SK-N-SH (cell line): ENCODE data around the gene ZNF30. TPM values are rescaled to one million over a fixed set of nuclear protein-coding genes. Genes with fewer than 3 reads are reported as not detected.

ENCODE experiments used
- CTCF ChIA-PET: fragments of 300-600, 350-600 bp; formaldehyde crosslinking; extraction: SDS; loops from one replicate; lab custom pipeline; 2021; lab: Yijun Ruan, JAX
- POLR2A ChIA-PET: fragments of 350-600 bp; sonication (Branson Sonifier 250); formaldehyde crosslinking; extraction: SDS; loops from one replicate; lab custom pipeline; 2020; ENCODE audit warnings: antibody characterized with exemption, inconsistent platforms; lab: Yijun Ruan, JAX
- DNase-seq: peaks from one replicate; pipeline ENCODE4 v3.0.0; 2012
- H2AFZ ChIP-seq: fragments of 200-600 bp; sonication (generic); 2 replicates; pipeline ENCODE4 v1.8.1; 2016; ENCODE audit warnings: antibody characterized with exemption, mild to moderate bottlenecking, low read depth
- H3F3A ChIP-seq: fragments of 200-600 bp; sonication (generic); replicated peaks from 2 replicates; pipeline ENCODE3; 2016; ENCODE audit warnings: antibody characterized with exemption, mild to moderate bottlenecking; ENCODE audit not compliant: insufficient read depth
- H3K27ac ChIP-seq, 2 experiments: fragments of 200-500 bp in 1 of 2; fragments of 200-600 bp in 1 of 2; sonication (Bioruptor generic) in 1 of 2; sonication (generic), shearing (Covaris generic) in 1 of 2; 2 replicates each; pipeline versions ENCODE4 v1.5.1 to v1.6.1; 2014 to 2016; ENCODE audit warnings: low read depth in 2 of 2, inconsistent platforms in 1 of 2, low read length in 1 of 2, mild to moderate bottlenecking in 1 of 2, mixed read lengths in 1 of 2
- H3K27me3 ChIP-seq: fragments of 200-600 bp; sonication (generic), shearing (Covaris generic); 2 replicates; pipeline ENCODE4 v1.6.1; 2016; ENCODE audit warnings: mixed run types; ENCODE audit not compliant: insufficient read depth
- H3K36me3 ChIP-seq, 2 experiments: fragments of 200-500 bp in 1 of 2; fragments of 200-600 bp in 1 of 2; sonication (Bioruptor generic) in 1 of 2; sonication (generic) in 1 of 2; replicated peaks in 1 of 2; 2 replicates each; pipeline versions ENCODE3 to v1.5.1; 2014 to 2016; ENCODE audit warnings: low read length in 1 of 2, mild to moderate bottlenecking in 1 of 2; ENCODE audit not compliant: insufficient read depth in 2 of 2, control insufficient read depth in 1 of 2
- H3K4me1 ChIP-seq, 2 experiments: fragments of 200-500 bp in 1 of 2; fragments of 200-600 bp in 1 of 2; sonication (Bioruptor generic) in 1 of 2; sonication (generic), shearing (Covaris generic) in 1 of 2; 2 replicates each; pipeline versions ENCODE4 v1.5.1 to v1.6.1; 2014 to 2016; ENCODE audit warnings: low read depth in 1 of 2, low read length in 1 of 2, mixed run types in 1 of 2; ENCODE audit not compliant: insufficient read depth in 2 of 2, control insufficient read depth in 1 of 2
- H3K4me2 ChIP-seq: fragments of 200-600 bp; sonication (generic), shearing (Covaris generic); 2 replicates; pipeline ENCODE4 v1.6.1; 2017; ENCODE audit warnings: mixed run types
- H3K4me3 ChIP-seq, 2 experiments: fragments of 200-500 bp in 1 of 2; fragments of 200-600 bp in 1 of 2; sonication (Bioruptor generic) in 1 of 2; sonication (generic), shearing (Covaris generic) in 1 of 2; 2 replicates each; pipeline versions ENCODE4 v1.5.1 to v1.8.1; 2014 to 2016; ENCODE audit warnings: low read depth in 2 of 2, inconsistent platforms in 1 of 2, low read length in 1 of 2, mild to moderate bottlenecking in 1 of 2, mixed read lengths in 1 of 2, moderate library complexity in 1 of 2
- H3K79me2 ChIP-seq: fragments of 200-600 bp; sonication (generic); 2 replicates; pipeline ENCODE4 v1.8.1; 2017; ENCODE audit warnings: mild to moderate bottlenecking; ENCODE audit not compliant: insufficient read depth
- H3K9ac ChIP-seq: fragments of 200-600 bp; sonication (generic); 2 replicates; pipeline ENCODE4 v1.6.1; 2017; ENCODE audit warnings: mixed run types
- H3K9me2 ChIP-seq: fragments of 200-600 bp; sonication (generic); 2 replicates; pipeline ENCODE4 v1.6.1; 2017; ENCODE audit warnings: mixed run types
- H3K9me3 ChIP-seq: fragments of 200-600 bp; sonication (generic); 2 replicates; pipeline ENCODE4 v1.6.1; 2017; ENCODE audit warnings: mixed run types, mild to moderate bottlenecking, moderate library complexity
- H4K20me1 ChIP-seq: fragments of 200-600 bp; sonication (generic); 2 replicates; pipeline ENCODE4 v1.6.1; 2017; ENCODE audit warnings: mild to moderate bottlenecking, mixed run types; ENCODE audit not compliant: insufficient read depth
- MEF2A ChIP-seq: IDR thresholded peaks from 2 replicates; pipeline ENCODE4 v1.4.0; 2012; ENCODE audit warnings: low read depth, borderline replicate concordance
- NFIC ChIP-seq: IDR thresholded peaks from 2 replicates; pipeline ENCODE4 v1.4.0; 2012; ENCODE audit warnings: borderline replicate concordance
- PBX3 ChIP-seq: IDR thresholded peaks from 2 replicates; pipeline ENCODE4; 2012
- RAD21 ChIP-seq: IDR thresholded peaks from 2 replicates; pipeline ENCODE4 v1.6.1; 2012; ENCODE audit warnings: mild to moderate bottlenecking, low read length
- RCOR1 ChIP-seq: fragments of 150-350 bp; IDR thresholded peaks from 2 replicates; pipeline ENCODE4 v1.6.1; 2017; ENCODE audit warnings: antibody characterized with exemption, low read length
- RFX5 ChIP-seq: IDR thresholded peaks from 2 replicates; pipeline ENCODE4 v1.6.1; 2012; ENCODE audit warnings: mild to moderate bottlenecking, improper control_type of control experiment, low read length
- TAF1 ChIP-seq: IDR thresholded peaks from 2 replicates; pipeline ENCODE4 v1.6.1; 2012; ENCODE audit warnings: low read depth, mild to moderate bottlenecking, low read length, moderate library complexity, borderline replicate concordance
- TCF12 ChIP-seq: IDR thresholded peaks from 2 replicates; pipeline ENCODE4 v1.4.0; 2012
- WGBS: methylation state at CpG from one replicate; pipeline ENCODE4 v1.1.6; 2017; ENCODE audit warnings: low lambda C conversion rate; 5-methylcytosine and 5-hydroxymethylcytosine counted together
- polyA plus RNA-seq, 3 experiments: library from polyadenylated mRNA; depleted of rRNA; stranded (reverse); fragments of >200 nt; gene quantifications; 2 replicates each; pipeline ENCODE4 v1.2.3, GENCODE V29; 2012
- TF ChIP-seq, protein P1 (sequence below): fragments of 200-600 bp; sonication (generic); IDR thresholded peaks from 2 replicates; pipeline ENCODE4 v1.6.1; 2017; ENCODE audit warnings: antibody characterized with exemption, mild to moderate bottlenecking, moderate library complexity
- TF ChIP-seq, protein P2 (sequence below): IDR thresholded peaks from 2 replicates; pipeline ENCODE4 v1.6.1; 2012; ENCODE audit warnings: mild to moderate bottlenecking, low read depth, low read length, moderate library complexity
- TF ChIP-seq, protein P3 (sequence below): IDR thresholded peaks from 2 replicates; pipeline ENCODE4 v1.4.0; 2012; ENCODE audit warnings: low read depth, borderline replicate concordance

The ZNF30 gene
- polyA plus RNA-seq, 1 of the 3 experiments (the other 2 are of a cell fraction) = 1.7 TPM

- Histone ChIP-seq H3K9me2 (no peaks in the 10 kb centered on the region), H3K4me2 (no peak overlapping the region), H2AFZ (no peak overlapping the region), H3K9ac (no peak overlapping the region), H3F3A (no peaks in the 10 kb centered on the region), H3K27me3 (no peaks in the 10 kb centered on the region), H3K4me3 (peak overlapping the region in 1 of 2 experiments; percentile 95; a peak in 1 of 4 replicates), H4K20me1 (no peaks in the 10 kb centered on the region), H3K36me3 (peaks cover 40 to 49% of the 10 kb centered on the region in 2 experiments), H3K79me2 (peaks cover 23% of the 10 kb centered on the region; the same call in 1 of the 2 replicates), H3K27ac (no peak overlapping the region), H3K4me1 (peaks cover 0 to 21% of the 10 kb centered on the region in 2 experiments; a peak in 2 of 4 replicates), H3K9me3 (peaks cover 9% of the 10 kb centered on the region; the same call in 1 of the 2 replicates)
- no peak for DNase-seq
- WGBS = 73% methylated on average over 8 of the region's 8 CpGs
- CTCF ChIA-PET = no interaction called here
- POLR2A ChIA-PET = no interaction called here
- TF ChIP-seq RAD21 = no peak
- TF ChIP-seq, protein P1, sequence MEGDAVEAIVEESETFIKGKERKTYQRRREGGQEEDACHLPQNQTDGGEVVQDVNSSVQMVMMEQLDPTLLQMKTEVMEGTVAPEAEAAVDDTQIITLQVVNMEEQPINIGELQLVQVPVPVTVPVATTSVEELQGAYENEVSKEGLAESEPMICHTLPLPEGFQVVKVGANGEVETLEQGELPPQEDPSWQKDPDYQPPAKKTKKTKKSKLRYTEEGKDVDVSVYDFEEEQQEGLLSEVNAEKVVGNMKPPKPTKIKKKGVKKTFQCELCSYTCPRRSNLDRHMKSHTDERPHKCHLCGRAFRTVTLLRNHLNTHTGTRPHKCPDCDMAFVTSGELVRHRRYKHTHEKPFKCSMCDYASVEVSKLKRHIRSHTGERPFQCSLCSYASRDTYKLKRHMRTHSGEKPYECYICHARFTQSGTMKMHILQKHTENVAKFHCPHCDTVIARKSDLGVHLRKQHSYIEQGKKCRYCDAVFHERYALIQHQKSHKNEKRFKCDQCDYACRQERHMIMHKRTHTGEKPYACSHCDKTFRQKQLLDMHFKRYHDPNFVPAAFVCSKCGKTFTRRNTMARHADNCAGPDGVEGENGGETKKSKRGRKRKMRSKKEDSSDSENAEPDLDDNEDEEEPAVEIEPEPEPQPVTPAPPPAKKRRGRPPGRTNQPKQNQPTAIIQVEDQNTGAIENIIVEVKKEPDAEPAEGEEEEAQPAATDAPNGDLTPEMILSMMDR = no peak
- TF ChIP-seq, protein P2, sequence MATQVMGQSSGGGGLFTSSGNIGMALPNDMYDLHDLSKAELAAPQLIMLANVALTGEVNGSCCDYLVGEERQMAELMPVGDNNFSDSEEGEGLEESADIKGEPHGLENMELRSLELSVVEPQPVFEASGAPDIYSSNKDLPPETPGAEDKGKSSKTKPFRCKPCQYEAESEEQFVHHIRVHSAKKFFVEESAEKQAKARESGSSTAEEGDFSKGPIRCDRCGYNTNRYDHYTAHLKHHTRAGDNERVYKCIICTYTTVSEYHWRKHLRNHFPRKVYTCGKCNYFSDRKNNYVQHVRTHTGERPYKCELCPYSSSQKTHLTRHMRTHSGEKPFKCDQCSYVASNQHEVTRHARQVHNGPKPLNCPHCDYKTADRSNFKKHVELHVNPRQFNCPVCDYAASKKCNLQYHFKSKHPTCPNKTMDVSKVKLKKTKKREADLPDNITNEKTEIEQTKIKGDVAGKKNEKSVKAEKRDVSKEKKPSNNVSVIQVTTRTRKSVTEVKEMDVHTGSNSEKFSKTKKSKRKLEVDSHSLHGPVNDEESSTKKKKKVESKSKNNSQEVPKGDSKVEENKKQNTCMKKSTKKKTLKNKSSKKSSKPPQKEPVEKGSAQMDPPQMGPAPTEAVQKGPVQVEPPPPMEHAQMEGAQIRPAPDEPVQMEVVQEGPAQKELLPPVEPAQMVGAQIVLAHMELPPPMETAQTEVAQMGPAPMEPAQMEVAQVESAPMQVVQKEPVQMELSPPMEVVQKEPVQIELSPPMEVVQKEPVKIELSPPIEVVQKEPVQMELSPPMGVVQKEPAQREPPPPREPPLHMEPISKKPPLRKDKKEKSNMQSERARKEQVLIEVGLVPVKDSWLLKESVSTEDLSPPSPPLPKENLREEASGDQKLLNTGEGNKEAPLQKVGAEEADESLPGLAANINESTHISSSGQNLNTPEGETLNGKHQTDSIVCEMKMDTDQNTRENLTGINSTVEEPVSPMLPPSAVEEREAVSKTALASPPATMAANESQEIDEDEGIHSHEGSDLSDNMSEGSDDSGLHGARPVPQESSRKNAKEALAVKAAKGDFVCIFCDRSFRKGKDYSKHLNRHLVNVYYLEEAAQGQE = no peak
- 0 out of 2 replicates have a peak, but pooled peaks have one; percentile 18 for TF ChIP-seq TCF12
- no peak for TF ChIP-seq MEF2A
- TF ChIP-seq RCOR1 = no peak
- TF ChIP-seq PBX3 = no peak; the same call in 1 of the 2 replicates
- TF ChIP-seq, protein P3, sequence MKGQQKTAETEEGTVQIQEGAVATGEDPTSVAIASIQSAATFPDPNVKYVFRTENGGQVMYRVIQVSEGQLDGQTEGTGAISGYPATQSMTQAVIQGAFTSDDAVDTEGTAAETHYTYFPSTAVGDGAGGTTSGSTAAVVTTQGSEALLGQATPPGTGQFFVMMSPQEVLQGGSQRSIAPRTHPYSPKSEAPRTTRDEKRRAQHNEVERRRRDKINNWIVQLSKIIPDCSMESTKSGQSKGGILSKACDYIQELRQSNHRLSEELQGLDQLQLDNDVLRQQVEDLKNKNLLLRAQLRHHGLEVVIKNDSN = no peak
- no peak for TF ChIP-seq RFX5
- TF ChIP-seq NFIC = peak; percentile 6; the same call in 1 of the 2 replicates
- TF ChIP-seq TAF1 = no peak
Measured at GRCh38 chr19:34960103-34960805, 33.6 kb downstream of the ZNF30 start.
